Measurements from ENCODE around the gene GNAI3. TPM values are rescaled to one million over a fixed set of nuclear protein-coding genes. Genes with fewer than 3 reads are reported as not detected.

The GNAI3 gene
- total RNA-seq, 1 donor from 2014 or later, result 10.1 TPM

GRCh38 chr1:109527098-109527811 is 21.2 kb upstream of the GNAI3 start:
- DNase-seq, result no peak

GRCh38 chr1:109527846-109528695 is 20.3 kb upstream of the GNAI3 start:
- peak; percentile 58 for DNase-seq

GRCh38 chr1:109528712-109529111 is 19.7 kb upstream of the GNAI3 start:
- no peak for DNase-seq

GRCh38 chr1:109529881-109530456 is 18.4 kb upstream of the GNAI3 start:
- DNase-seq, result peak; percentile 91

GRCh38 chr1:109530457-109531087 is 17.8 kb upstream of the GNAI3 start:
- peak; percentile 97 for DNase-seq

- no peak for DNase-seq
Observed at GRCh38 chr1:109531380-109531779, 17.0 kb upstream of the GNAI3 start.

GRCh38 chr1:109531826-109532364 is 16.5 kb upstream of the GNAI3 start:
- DNase-seq, result no peak

GRCh38 chr1:109532365-109533136 is 15.9 kb upstream of the GNAI3 start:
- peak; percentile 94 for DNase-seq

GRCh38 chr1:109534307-109534858 is 14.0 kb upstream of the GNAI3 start:
- DNase-seq, result no peak

- no peak for DNase-seq
Observed at GRCh38 chr1:109535481-109535880, 12.9 kb upstream of the GNAI3 start.

GRCh38 chr1:109535971-109536491 is 12.4 kb upstream of the GNAI3 start:
- DNase-seq, result peak; percentile 92

GRCh38 chr1:109537450-109538178 is 10.8 kb upstream of the GNAI3 start:
- no peak for DNase-seq

GRCh38 chr1:109538827-109539555 is 9.4 kb upstream of the GNAI3 start:
- no peak for DNase-seq

GRCh38 chr1:109539676-109540075 is 8.7 kb upstream of the GNAI3 start, which contains the start of gene GPR61:
Gene GPR61, plus strand, starts transcription at chr1:109539872. Its CDS starts 3,151 bp downstream, at chr1:109543023.
- DNase-seq, result no peak

GRCh38 chr1:109541102-109541501 is 7.3 kb upstream of the GNAI3 start:
- DNase-seq, result no peak

- DNase-seq, result no peak
Observed at GRCh38 chr1:109542657-109543056, 5.8 kb upstream of the GNAI3 start.

GRCh38 chr1:109543283-109543987 is 5.0 kb upstream of the GNAI3 start:
- DNase-seq, result no peak

- no peak for DNase-seq
Observed at GRCh38 chr1:109543988-109544735, 4.3 kb upstream of the GNAI3 start.
